Smooth muscle cell (in vitro differentiated cells): ENCODE measurements around the gene MTG1. TPM values are rescaled to one million over a fixed set of nuclear protein-coding genes. Genes with fewer than 3 reads are reported as not detected.

ENCODE experiments used
- DNase-seq: peaks from one replicate; lab custom pipeline; 2025; ENCODE audit not compliant: unreplicated experiment; lab: John Stamatoyannopoulos, UW
- H2AFZ ChIP-seq: fragments of 200-600 bp; sonication (generic); 2 replicates; pipeline ENCODE4 v1.6.0; 2016; ENCODE audit warnings: antibody characterized with exemption, low read depth, mild to moderate bottlenecking
- H3F3A ChIP-seq: fragments of 200-600 bp; sonication (generic); 2 replicates; pipeline ENCODE4 v1.6.0; 2017; ENCODE audit warnings: antibody characterized with exemption, low read depth
- H3K27ac ChIP-seq: fragments of 200-600 bp; sonication (generic); 2 replicates; pipeline ENCODE4 v1.5.1; 2016; ENCODE audit warnings: low read depth, mild to moderate bottlenecking
- H3K27me3 ChIP-seq: fragments of 200-600 bp; sonication (generic); 2 replicates; pipeline ENCODE4 v1.6.1; 2016; ENCODE audit warnings: low read depth, mild to moderate bottlenecking
- H3K36me3 ChIP-seq: fragments of 200-600 bp; sonication (generic); 2 replicates; pipeline ENCODE4 v1.5.1; 2016; ENCODE audit warnings: low read depth
- H3K4me1 ChIP-seq: fragments of 200-600 bp; sonication (generic); 2 replicates; pipeline ENCODE4 v1.5.1; 2016; ENCODE audit warnings: low read depth
- H3K4me2 ChIP-seq: fragments of 200-600 bp; sonication (generic); 2 replicates; pipeline ENCODE4 v1.6.0; 2016; ENCODE audit warnings: mild to moderate bottlenecking
- H3K4me3 ChIP-seq: fragments of 200-600 bp; sonication (generic); 2 replicates; pipeline ENCODE4 v1.5.1; 2016; ENCODE audit warnings: mild to moderate bottlenecking
- H3K79me2 ChIP-seq: fragments of 200-600 bp; sonication (generic); 2 replicates; pipeline ENCODE4 v1.6.0; 2016; ENCODE audit warnings: low read depth, mild to moderate bottlenecking
- H3K9ac ChIP-seq: fragments of 200-600 bp; sonication (generic); 2 replicates; pipeline ENCODE4 v1.6.0; 2016; ENCODE audit warnings: low read depth
- H3K9me3 ChIP-seq: fragments of 200-600 bp; sonication (generic); replicated peaks from 2 replicates; pipeline ENCODE4 v1.5.1; 2016; ENCODE audit warnings: low read depth
- H4K20me1 ChIP-seq: fragments of 200-600 bp; sonication (generic); 2 replicates; pipeline ENCODE4 v1.6.0; 2016; ENCODE audit warnings: low read depth
- CTCF ChIP-seq: fragments of 200-600 bp; sonication (generic); IDR thresholded peaks from 2 replicates; pipeline ENCODE4 v1.5.1; 2017; ENCODE audit warnings: borderline replicate concordance, mild to moderate bottlenecking, antibody characterized with exemption; ENCODE audit not compliant: insufficient read depth, poor library complexity, severe bottlenecking
- WGBS: methylation state at CpG from one replicate; pipeline ENCODE4 v1.1.7; 2016; ENCODE audit warnings: low lambda C conversion rate; 5-methylcytosine and 5-hydroxymethylcytosine counted together
- polyA plus RNA-seq: library from polyadenylated mRNA; unstranded; fragments of >200 nt; fragmentation: Nextera tagmentation; extraction: Ambion mirVana; gene quantifications from 2 replicates; pipeline ENCODE4 v1.2.1, GENCODE V29; 2016
- total RNA-seq: library from RNA; depleted of rRNA; stranded (reverse); fragments of >200 nt; gene quantifications from 2 replicates; pipeline ENCODE4 v1.2.3, GENCODE V29; 2014

MTG1 gene
- total and polyA plus RNA-seq, 2 experiments from 2014 or later, result 20.6 to 53.5 TPM

GRCh38 chr10:133462512-133463305, 68.8 kb downstream of the MTG1 start:
- H3K27ac ChIP-seq, result no peak overlapping the region
- WGBS, result 84% methylated on average over 10 of the region's 10 CpGs
- no peak overlapping the region for H3K4me3 ChIP-seq
- no peaks in the 10 kb centered on the region for H3K4me1 ChIP-seq
- H3K79me2 ChIP-seq, result no peaks in the 10 kb centered on the region
- DNase-seq, result no peak
- no peak for TF ChIP-seq CTCF
- H3K27me3 ChIP-seq, result no peaks in the 10 kb centered on the region
- H2AFZ ChIP-seq, result no peak overlapping the region
- H3K9ac ChIP-seq, result no peak overlapping the region
- H3K36me3 ChIP-seq, result no peaks in the 10 kb centered on the region
- peaks cover 9% of the 10 kb centered on the region for H3K9me3 ChIP-seq
- H3K4me2 ChIP-seq, result no peak overlapping the region
- no peaks in the 10 kb centered on the region for H4K20me1 ChIP-seq
- no peaks in the 10 kb centered on the region for H3F3A ChIP-seq

GRCh38 chr10:133464582-133465031, 70.7 kb downstream of the MTG1 start:
- 90% methylated on average over 12 of the region's 12 CpGs for WGBS
- TF ChIP-seq CTCF, result no peak
- Histone ChIP-seq H3K79me2 (no peaks in the 10 kb centered on the region), H3K4me2 (no peak overlapping the region), H3K4me1 (no peaks in the 10 kb centered on the region), H3K27me3 (no peaks in the 10 kb centered on the region), H3K9me3 (peaks cover 13% of the 10 kb centered on the region), H3K36me3 (no peaks in the 10 kb centered on the region), H3F3A (no peaks in the 10 kb centered on the region), H3K9ac (no peak overlapping the region), H2AFZ (no peak overlapping the region), H4K20me1 (no peaks in the 10 kb centered on the region), H3K4me3 (no peak overlapping the region), H3K27ac (no peak overlapping the region)
- no peak for DNase-seq

- no peak for DNase-seq
- H3K4me3 ChIP-seq, result no peak overlapping the region
- no peaks in the 10 kb centered on the region for H3F3A ChIP-seq
- H3K4me1 ChIP-seq, result no peaks in the 10 kb centered on the region
- H2AFZ ChIP-seq, result no peak overlapping the region
- WGBS, result 92% methylated on average over 27 of the region's 55 CpGs
- no peaks in the 10 kb centered on the region for H4K20me1 ChIP-seq
- H3K9ac ChIP-seq, result no peak overlapping the region
- H3K27ac ChIP-seq, result no peak overlapping the region
- H3K9me3 ChIP-seq, result peaks cover 21% of the 10 kb centered on the region
- no peaks in the 10 kb centered on the region for H3K27me3 ChIP-seq
- no peak for TF ChIP-seq CTCF
- H3K36me3 ChIP-seq, result no peaks in the 10 kb centered on the region
- no peaks in the 10 kb centered on the region for H3K79me2 ChIP-seq
- H3K4me2 ChIP-seq, result no peak overlapping the region
Measured at GRCh38 chr10:133465191-133465949, 71.4 kb downstream of the MTG1 start.
